NCI-H146 (cell line): ENCODE data around the gene ZNF799.
"Not testable (repeated sequence)": the region's sequence is repeated elsewhere in the genome, so short reads cannot be mapped to it uniquely, and the experiment has no call there.

Experiments
- DNase-seq: peaks from one replicate; lab custom pipeline; 2025; lab: John Stamatoyannopoulos, UW

ZNF799 gene

DNA sequence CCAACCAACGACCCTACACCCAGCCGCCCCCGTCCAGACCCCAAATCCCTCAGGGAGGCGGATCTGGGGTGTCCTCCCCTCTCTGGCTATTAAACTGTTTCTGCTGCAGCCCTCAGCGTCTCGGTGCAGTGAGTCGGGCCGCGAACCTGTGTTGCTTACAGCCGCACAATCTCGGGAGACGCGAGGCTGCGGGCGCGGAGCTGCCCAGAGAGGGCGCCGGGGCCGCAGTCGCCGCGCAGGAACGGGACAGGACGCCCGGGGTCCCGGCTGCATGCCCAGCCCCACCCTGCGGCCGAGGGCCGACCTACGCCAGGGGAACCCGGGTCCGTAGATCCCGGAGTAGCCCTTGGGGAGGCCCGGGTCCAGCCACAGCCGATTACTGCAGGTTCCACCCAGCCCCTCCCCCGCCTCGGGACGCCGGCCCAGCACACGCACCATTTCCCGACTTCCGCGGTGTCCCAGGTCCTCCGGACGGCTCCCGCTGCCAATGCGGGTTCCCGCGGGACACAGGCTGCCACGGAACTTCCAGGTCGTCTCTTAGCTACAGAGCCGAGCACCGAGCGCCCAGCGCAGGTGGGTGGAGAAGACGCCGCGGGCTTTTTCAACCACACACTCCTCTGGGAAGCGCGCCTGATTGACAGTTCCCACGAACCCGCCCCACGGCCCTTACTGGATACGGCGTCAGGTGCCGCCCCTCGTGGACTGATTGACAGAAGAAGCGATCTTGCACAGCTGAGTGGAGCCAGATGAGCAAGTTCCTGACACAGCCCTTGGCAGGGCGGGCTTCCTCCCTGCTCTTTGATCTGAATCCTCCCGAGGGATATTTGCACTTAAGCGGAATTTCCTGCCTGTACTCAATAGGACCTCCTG is at the start of gene ZNF799:
ZNF799 (minus strand) TSS at position 639 of the 870 bp plus-strand sequence; CDS start at position 438, 201 bp downstream.
- peak; percentile 99 for DNase-seq

- no peak for DNase-seq
Measured at GRCh38 chr19:12450844-12451243, 49.8 kb upstream of the ZNF799 start.

GRCh38 chr19:12448808-12449207 is 47.7 kb upstream of the ZNF799 start:
- DNase-seq = peak; percentile 53

DNA sequence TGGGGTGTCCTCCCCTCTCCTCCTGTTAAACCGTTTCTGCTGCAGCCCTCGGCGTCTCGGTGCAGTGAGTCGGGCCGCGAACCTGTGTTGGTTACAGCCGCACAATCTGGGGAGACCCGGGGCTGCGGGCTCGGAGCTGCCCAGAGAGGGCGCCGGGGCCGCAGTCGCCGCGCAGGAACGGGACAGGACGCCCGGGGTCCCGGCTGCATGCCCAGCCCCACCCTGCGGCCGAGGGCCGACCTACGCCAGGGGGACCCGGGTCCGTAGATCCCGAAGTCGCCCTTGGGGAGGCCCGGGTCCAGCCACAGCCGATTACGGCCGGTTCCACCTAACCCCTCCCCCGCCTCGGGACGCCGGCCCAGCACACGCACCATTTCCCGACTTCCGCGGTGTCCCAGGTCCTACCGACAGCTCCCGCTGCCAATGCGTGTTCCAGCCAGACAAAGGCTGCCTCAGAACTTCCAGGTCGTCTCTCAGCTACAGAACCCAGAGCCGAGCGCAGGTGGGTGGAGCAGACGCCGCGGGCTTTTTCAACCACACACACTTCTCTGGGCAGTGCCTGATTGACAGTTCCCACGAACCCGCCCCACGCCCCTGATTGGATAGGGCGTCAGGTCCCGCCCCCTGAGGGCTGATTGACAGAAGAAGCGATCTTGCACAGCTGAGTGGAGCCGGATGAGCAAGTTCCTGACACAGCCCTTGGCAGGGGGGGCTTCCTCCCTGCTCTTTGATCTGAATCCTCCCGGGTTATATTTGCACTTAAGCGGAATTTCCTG is 39.7 kb upstream of the ZNF799 start, which contains the start of gene ZNF443:
ZNF443 (minus strand) TSS at position 481 of the 776 bp plus-strand sequence; CDS start at position 374, 107 bp downstream.
- DNase-seq = peak; percentile 100

DNA sequence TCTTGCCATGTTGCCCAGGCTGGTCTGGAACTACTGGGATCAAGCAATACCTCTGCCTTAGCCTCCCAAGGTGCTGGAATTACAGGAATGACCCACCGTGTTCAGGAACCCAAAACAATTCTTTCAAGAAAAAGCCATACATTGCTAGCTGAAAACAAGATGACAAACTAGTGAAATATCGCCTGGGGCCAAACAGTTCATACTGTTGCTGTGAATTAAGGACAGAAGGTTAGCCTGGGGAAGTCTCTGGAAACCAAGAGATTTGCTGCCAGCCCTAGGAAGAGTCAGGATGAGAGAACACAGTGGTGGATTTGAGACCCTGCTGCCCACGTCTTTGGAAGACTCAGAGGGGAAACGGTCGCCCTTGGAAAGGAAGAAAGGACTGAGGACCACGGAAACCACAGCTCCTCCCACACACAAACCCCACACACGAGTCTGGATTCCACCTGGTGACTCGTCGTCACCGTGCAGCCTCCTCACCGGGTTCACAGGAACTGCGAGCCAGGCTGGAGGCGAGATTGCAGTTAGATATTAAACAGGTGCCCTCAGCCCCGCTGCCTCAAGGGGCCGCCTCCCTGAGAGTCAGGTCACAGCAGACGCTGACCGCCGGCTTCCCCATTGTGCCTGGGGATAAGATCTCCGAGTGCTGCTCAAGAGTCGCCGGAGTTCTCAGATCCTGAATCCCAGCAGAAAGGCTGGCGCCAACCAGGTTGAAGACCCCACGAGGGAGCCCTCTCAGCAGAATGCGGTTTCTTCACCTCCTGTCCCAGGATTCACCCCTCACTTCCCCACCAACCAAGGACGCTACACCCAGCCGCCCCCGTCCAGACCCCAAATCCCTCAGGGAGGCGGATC is 38.8 kb upstream of the ZNF799 start:
- DNase-seq = peak; percentile 52

DNA sequence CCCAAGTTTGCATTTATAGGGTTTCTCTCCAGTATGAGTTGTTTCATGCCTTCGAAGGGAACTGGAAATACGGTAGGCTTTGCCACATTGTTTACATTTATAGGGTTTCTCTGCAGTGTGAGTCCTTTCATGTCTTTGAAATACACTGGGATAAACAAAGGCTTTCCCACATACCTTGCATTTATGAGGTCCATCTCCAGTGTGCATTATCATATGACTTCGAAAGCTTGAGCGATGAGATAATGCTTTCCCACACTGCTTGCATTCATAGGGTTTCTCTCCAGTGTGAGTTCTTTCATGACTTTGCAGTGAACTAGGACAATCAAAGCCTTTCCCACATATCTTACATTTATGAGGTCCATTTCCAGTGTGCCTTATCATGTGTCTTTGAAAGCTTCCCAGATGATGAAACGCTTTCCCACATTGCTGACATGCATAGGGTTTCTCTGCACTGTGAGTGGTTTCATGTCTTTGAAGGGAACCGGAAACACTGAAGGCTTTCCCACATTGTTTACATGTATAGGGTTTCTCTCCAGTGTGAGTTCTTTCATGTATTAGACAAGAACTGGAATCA is 29.7 kb upstream of the ZNF799 start:
- not testable (repeated sequence) for DNase-seq

DNA sequence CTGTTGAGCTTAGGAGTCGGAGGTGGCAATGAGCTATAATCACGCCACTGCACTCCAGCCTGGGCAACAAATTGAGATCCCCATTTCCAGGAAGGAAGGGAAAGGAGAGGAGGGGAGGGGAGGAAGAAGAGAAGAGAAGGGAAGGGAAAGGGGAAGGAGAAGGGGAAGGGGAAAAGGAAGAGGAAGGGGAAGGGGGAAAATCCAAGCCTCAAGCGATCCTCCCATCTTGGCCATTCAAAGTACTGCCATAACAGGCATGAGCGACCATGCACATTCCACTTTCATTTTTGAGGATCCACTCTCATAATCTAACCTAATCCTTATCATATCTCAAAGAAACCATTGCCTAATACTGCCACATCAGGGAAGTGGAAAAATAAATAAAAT is 24.8 kb upstream of the ZNF799 start:
- DNase-seq = no peak

DNA sequence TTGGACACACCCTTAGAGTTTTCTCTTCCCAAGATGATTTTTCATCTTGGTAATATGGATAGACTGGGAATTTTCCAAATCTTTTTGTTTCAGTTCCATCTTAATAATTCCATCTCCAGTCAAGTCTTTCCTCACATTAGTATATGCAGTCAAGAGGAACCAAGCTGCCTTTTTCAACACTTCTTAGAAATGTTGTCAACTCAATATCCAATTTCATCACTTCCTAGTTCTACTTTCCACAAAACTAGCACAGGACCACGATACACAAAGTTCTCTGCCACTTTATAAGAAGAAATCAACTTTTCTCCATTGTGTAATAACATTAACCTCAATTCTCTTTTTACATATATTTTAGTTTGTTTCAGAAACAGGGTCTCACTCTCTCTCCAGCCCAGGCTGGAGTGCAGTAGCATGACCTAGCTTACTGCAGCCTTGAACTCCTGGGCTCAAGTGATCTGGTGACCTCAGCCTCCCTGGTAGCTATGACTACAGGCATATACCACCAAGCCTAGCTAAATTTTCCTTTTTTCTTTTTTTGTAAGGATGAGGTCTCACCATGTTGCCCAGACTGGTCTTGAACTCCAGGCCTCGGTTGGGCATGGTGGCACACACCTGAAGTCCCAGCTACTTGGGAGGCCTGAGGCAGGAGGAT is 24.3 kb upstream of the ZNF799 start:
- DNase-seq = no peak

GRCh38 chr19:12417273-12417672 is 16.2 kb upstream of the ZNF799 start:
- DNase-seq = not testable (repeated sequence)

- no peak for DNase-seq
Measured at GRCh38 chr19:12411893-12412292, 10.8 kb upstream of the ZNF799 start.

GRCh38 chr19:12399901-12400632 is 1.0 kb downstream of the ZNF799 start:
- DNase-seq = peak; percentile 26

DNA sequence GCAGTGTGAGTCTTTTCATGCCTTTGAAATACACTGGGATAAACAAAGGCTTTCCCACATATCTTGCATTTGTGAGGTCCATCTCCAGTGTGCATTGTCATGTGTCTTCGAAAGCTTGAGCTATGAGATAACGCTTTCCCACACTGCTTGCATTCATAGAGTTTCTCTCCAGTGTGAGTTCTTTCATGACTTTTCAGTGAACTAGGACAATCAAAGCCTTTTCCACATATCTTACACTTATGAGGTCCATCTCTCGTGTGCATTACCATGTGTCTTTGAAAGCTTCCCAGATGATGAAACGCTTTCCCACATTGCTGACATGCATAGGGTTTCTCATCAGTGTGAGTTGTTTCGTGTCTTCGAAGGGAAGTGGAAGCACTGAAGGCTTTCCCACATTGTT is 9.9 kb downstream of the ZNF799 start:
- not testable (repeated sequence) for DNase-seq

- not testable (repeated sequence) for DNase-seq
Measured at GRCh38 chr19:12386365-12386764, 14.7 kb downstream of the ZNF799 start.

DNA sequence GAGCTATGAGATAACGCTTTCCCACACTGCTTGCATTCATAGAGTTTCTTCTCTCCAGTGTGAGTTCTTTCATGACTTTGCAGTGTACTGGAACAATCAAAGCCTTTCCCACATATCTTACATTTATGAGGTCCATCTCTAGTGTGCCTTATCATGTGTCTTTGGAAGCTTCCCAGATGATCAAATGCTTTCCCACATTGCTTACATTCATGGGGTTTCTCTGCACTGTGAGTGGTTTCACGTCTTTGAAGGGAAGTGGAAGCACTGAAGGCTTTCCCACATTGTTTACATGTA is 20.7 kb downstream of the ZNF799 start:
- DNase-seq = no peak

DNA sequence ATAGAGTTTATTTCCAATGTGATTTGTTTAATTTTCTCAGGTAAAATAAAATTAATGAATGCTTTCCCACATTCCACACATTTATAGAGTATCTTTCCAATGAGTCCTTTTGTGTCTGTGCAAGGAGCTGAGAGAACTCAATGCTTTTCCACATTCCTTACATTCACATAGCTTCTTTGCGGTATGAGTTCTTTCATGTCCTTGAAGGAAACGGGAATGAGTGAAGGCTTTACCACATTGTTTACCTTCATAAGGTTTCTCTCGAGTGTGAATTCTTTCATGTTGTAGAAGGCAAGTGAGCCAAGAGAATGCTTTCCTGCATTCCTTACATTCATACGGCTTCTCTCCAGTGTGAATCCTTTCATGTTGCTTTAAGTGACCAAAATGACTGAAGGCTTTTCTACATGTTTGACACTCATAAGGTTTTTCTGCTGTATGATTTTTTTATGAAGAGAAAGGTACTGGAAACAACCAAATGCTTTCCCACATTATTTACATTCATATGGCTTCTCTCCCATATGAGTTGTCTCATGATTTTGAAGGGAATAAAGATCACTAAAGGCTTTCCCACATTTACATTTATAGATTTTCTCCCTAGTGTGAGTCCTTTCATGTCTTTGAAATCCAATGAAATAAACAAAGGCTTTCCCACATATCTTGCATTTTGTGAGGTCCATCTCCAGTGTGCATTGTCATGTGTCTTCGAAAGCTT is 21.2 kb downstream of the ZNF799 start:
- DNase-seq = no peak

GRCh38 chr19:12374026-12374425 is 27.0 kb downstream of the ZNF799 start:
- no peak for DNase-seq

GRCh38 chr19:12365236-12366162 is 35.6 kb downstream of the ZNF799 start, which contains the start of gene ZNF442:
TSS of gene ZNF442 (minus strand) at chr19:12365683. CDS start at chr19:12363631, 2,052 bp downstream.
- peak; percentile 98 for DNase-seq

GRCh38 chr19:12364391-12365235 is 36.5 kb downstream of the ZNF799 start:
- no peak for DNase-seq
